GM19240 (cell line): ENCODE data around the gene KLHDC7A.

Experiments used
- DNase-seq: peaks from one replicate; pipeline ENCODE4 v3.0.0; 2011; ENCODE audit warnings: low spot score; ENCODE audit not compliant: insufficient read length

KLHDC7A gene

GRCh38 chr1:18504609-18505008, 23.9 kb downstream of the KLHDC7A start:
- DNase-seq: no peak

GRCh38 chr1:18505666-18506065, 24.9 kb downstream of the KLHDC7A start:
- DNase-seq: no peak

GRCh38 chr1:18508084-18508483, 27.4 kb downstream of the KLHDC7A start:
- DNase-seq: no peak

- DNase-seq: no peak
These were observed 30.6 kb downstream of the KLHDC7A start for GRCh38 chr1:18511149-18511873.

GRCh38 chr1:18511874-18512150, 31.1 kb downstream of the KLHDC7A start:
- no peak for DNase-seq

DNA sequence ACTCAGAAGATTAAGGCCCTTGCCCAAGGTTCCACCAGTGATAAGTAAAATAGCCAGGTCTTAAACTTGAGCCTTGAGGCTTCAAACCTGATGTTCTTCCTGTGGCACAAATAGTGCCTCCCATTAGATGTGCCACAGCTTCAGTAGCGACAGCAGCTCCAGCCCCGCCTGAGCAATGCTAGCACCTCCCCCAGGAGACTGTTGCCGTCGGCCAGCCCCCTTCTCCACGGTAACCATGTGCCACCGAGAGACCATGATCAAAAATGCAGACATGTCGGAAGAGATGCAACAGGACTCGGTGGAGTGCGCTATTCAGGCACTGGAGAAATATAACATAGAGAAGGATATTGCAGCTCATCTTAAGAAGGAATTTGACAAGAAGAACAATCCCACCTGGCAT, 32.2 kb downstream of the KLHDC7A start:
- DNase-seq: no peak

DNA sequence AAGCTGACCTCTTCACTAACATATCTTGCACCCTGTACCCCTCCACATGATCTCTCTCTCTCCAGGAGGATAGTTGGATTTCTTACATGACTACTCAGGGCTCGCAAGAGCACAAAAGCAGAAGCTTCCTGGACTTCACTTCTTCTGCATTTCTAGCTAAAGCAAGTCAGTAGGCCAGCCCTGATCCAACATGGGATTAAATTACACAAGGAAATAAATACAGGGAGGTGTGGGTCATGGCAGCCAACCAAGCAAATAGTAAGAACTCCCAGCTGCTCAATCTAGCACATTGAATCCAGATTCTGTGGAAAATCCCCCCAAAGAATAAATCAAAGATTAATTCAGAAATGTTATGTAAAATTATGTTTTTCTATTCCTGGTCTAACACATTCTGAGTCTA, 33.3 kb downstream of the KLHDC7A start:
- DNase-seq: no peak

GRCh38 chr1:18515120-18515667, 34.5 kb downstream of the KLHDC7A start:
- DNase-seq: no peak

DNA sequence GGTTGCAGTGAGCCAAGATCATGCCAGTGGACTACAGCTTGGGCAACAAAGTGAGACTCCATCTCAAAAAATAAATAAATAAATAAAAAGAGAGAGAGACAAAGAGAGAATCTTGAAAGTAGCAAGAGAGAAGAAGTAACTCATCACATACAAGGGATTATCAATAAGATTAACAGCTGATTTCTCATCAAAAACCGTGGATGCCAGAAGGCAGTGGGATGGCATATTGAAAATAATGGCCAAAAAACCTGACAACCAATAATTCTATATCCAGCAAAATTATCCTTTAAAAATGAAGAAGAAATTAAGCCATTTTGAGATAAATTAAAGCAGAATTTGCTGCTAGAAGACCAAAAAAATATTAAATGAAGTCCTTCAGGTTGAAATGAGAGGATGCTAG, 35.7 kb downstream of the KLHDC7A start:
- no peak for DNase-seq

- no peak for DNase-seq
These were observed 45.9 kb downstream of the KLHDC7A start for GRCh38 chr1:18526436-18527275.

DNA sequence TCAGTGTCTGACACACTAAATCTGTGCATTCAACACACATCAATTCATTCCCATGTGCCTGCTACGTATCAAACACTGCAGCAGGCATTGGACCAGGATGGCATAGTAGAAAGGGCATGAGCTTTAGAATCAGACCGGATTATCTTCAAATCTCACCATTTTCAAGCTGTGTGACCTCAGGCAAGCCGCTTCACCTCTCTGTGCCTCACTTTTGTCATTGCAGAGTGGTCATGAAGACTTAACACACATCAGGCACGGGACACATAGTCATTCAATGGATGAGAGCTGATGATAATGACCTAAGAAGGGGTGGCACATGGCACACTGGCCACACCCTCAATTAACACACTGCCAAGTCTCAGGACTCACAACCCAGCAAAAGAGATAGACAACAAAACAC, 46.8 kb downstream of the KLHDC7A start:
- no peak for DNase-seq

DNA sequence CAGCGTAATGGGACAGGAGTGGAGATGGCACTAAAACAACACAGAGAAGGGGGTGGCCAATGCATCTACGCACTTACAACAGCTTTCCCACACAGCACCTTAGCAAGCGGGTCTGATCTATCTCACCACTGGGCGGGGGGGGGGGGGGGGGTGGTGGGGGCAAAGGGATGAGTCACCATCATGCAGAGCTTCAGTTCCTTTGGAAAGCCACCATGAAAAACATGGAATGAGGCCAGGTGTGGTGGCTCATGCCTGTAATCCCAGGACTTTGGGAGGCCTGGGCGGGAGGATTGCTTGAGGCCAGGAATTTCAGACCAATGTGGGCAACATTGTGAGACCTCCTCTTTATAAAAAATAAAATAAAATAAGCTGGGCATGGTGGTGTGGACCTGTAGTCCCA, 47.2 kb downstream of the KLHDC7A start:
- no peak for DNase-seq

GRCh38 chr1:18528616-18529015, 47.9 kb downstream of the KLHDC7A start:
- DNase-seq: no peak

GRCh38 chr1:18529714-18530113, 49.0 kb downstream of the KLHDC7A start:
- DNase-seq: no peak

GRCh38 chr1:18530587-18531502, 50.1 kb downstream of the KLHDC7A start:
- no peak for DNase-seq

DNA sequence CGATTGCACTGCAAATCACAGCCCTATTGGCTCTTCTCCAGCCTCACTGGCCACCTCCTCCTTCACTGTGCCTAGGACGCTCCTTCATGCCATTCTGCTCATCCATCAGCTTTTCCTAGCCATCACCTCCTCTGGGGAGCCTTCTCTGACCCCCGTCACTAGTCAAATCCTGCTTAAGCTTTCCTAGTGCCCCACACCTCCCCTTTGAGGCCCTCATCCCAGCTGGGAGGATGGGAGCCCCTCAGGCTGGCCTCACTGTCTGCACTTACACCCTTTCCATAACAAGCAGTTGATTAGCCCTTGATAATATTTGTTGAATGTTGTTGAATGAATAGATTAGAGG, 50.7 kb downstream of the KLHDC7A start:
- no peak for DNase-seq

DNA sequence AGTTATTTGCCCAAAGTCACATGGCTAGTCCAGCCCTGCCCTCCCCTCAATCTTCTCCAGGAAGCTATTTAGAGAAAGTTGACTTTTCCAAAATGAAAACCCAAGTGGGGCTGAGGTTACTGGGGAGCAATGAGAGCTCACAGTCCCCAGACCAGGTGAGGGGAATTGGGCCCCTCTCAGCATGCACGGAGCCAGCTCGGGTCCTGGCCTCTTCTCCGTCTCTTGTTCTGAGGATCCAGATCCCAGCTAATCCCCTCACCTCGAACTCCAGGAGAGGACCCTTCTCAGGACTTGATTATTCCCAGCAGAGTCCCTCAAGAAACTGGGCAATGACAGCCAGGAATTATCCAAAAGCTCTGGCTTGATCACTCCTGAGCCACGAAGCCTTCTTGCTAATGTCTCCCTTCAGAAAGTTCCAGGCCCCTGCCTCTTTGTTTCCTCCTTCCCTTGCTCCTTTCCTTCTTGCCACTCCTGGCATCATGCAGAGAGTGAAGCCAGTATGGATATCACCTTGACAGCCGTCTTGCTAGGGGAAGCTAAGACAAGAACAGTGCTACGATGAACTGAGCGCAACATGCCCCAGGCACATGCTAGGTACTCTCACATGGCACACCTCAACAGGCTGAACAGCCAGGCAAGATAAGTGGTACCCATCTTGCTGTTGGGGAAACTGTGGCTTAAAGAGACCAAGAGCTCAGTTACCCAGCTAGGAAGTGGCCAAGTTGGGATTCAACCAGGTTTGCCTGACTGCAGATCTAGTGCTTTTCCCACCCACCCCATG, 51.9 kb downstream of the KLHDC7A start:
- DNase-seq: no peak

DNA sequence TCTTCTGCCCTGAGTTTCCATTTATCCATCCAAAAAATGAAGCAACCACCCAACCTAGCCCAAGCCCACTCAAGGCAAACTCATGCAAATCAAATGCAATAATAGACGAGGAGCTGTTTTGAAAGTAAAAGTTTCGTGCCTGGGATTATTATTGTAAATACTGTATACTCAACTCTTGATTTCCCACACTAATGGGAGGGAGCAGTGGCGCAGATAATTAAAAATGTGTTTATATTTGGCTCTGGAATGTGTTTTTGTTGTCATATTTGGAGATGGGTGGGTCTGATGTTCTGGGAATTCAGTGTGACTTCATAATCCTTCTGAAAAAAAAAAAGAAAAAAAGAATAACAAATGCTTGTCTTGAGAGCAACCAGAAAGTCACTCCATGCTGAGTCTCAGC, 52.5 kb downstream of the KLHDC7A start:
- DNase-seq: no peak

GRCh38 chr1:18534810-18535205, 54.1 kb downstream of the KLHDC7A start:
- no peak for DNase-seq
